H1 (cell line): ENCODE data around the gene DIP2C. TPM values are rescaled to one million over a fixed set of nuclear protein-coding genes. Genes with fewer than 3 reads are reported as not detected.

ENCODE experiments used
- CTCF ChIA-PET: fragments of 300-600 bp; sonication (Branson Sonifier 250); formaldehyde crosslinking; loops from one replicate; lab custom pipeline; 2021; ENCODE audit not compliant: partially characterized antibody; lab: Charles Lee
- POLR2A ChIA-PET: fragments of 300-600 bp; sonication (Branson Sonifier 250); formaldehyde crosslinking; loops from one replicate; lab custom pipeline; 2021; ENCODE audit warnings: inconsistent platforms; ENCODE audit not compliant: partially characterized antibody; lab: Charles Lee
- DNase-seq, 2 experiments: peaks; one replicate each; pipeline versions ENCODE4 v3.0.0 to v3.0.0-alpha.2; 2010 to 2022; ENCODE audit warnings: low spot score in 2 of 2, low read depth in 1 of 2, mixed read lengths in 1 of 2
- FAIRE-seq: peaks from 2 replicates; lab custom pipeline; 2011; peaks lifted over from hg19 to GRCh38; lab: Jason Lieb, UNC
- H2AFZ ChIP-seq: 2 replicates; pipeline ENCODE4 v1.8.1; 2012; ENCODE audit warnings: low read length, inconsistent platforms
- H2AK5ac ChIP-seq: 2 replicates; pipeline ENCODE4 v1.6.1; 2013; ENCODE audit warnings: low read depth, low read length
- H2BK120ac ChIP-seq: replicated peaks from 2 replicates; pipeline ENCODE3; 2013; ENCODE audit warnings: low read depth, low read length, inconsistent platforms
- H2BK12ac ChIP-seq: 2 replicates; pipeline ENCODE4 v1.6.1; 2013; ENCODE audit warnings: low read depth, low read length
- H2BK15ac ChIP-seq: 2 replicates; pipeline ENCODE4 v1.6.1; 2013; ENCODE audit warnings: low read length
- H2BK20ac ChIP-seq: 2 replicates; pipeline ENCODE4 v1.6.1; 2013; ENCODE audit warnings: low read length
- H2BK5ac ChIP-seq: 2 replicates; pipeline ENCODE4 v1.6.1; 2013; ENCODE audit warnings: low read depth, low read length
- H3K14ac ChIP-seq: 2 replicates; pipeline ENCODE4 v1.6.1; 2013; ENCODE audit warnings: inconsistent platforms; ENCODE audit not compliant: insufficient read length
- H3K18ac ChIP-seq: 2 replicates; pipeline ENCODE4 v1.6.1; 2013; ENCODE audit warnings: low read length; ENCODE audit errors: extremely low read depth
- H3K23ac ChIP-seq: 2 replicates; pipeline ENCODE4 v1.6.1; 2013; ENCODE audit warnings: inconsistent platforms; ENCODE audit not compliant: insufficient read length
- H3K23me2 ChIP-seq: 2 replicates; pipeline ENCODE4 v1.6.1; 2013; ENCODE audit warnings: low read depth, low read length
- H3K27ac ChIP-seq: 2 replicates; pipeline ENCODE4 v1.6.1; 2011; ENCODE audit warnings: low read depth, low read length, inconsistent platforms
- H3K27me3 ChIP-seq, 4 experiments: replicated peaks in 1 of 4; 1 replicate in 1 of 4; 2 replicates in 3 of 4; pipeline versions ENCODE4 v1.6.1 to v1.8.1; 2011 to 2013; ENCODE audit warnings: low read length in 3 of 4, mild to moderate bottlenecking in 3 of 4, inconsistent platforms in 2 of 4, mixed read lengths in 2 of 4, moderate library complexity in 1 of 4; ENCODE audit not compliant: control insufficient read depth in 3 of 4, insufficient read depth in 3 of 4; ENCODE audit errors: extremely low read depth in 1 of 4
- H3K36me3 ChIP-seq, 4 experiments: 2 replicates each; pipeline versions ENCODE4 v1.6.1 to v1.8.1; 2011 to 2013; ENCODE audit warnings: mild to moderate bottlenecking in 4 of 4, low read length in 3 of 4, moderate library complexity in 2 of 4, control low read depth in 1 of 4, inconsistent platforms in 1 of 4; ENCODE audit not compliant: insufficient read depth in 4 of 4, control insufficient read depth in 2 of 4
- H3K4ac ChIP-seq: replicated peaks from 2 replicates; pipeline ENCODE3; 2013; ENCODE audit warnings: low read length, low read depth, mixed read lengths, inconsistent platforms; ENCODE audit not compliant: insufficient read length
- H3K4me1 ChIP-seq, 4 experiments: replicated peaks in 1 of 4; 1 replicate in 1 of 4; 2 replicates in 3 of 4; pipeline versions ENCODE4 v1.6.1 to v1.8.1; 2011 to 2013; ENCODE audit warnings: low read length in 3 of 4, inconsistent platforms in 2 of 4, mixed read lengths in 1 of 4; ENCODE audit not compliant: insufficient read depth in 4 of 4, control insufficient read depth in 3 of 4
- H3K4me2 ChIP-seq, 2 experiments: 2 replicates each; pipeline versions ENCODE4 v1.6.1 to v1.8.1; 2011 to 2013; ENCODE audit warnings: low read depth in 2 of 2, low read length in 2 of 2, control low read depth in 1 of 2, inconsistent platforms in 1 of 2, mild to moderate bottlenecking in 1 of 2; ENCODE audit not compliant: insufficient read depth in 1 of 2
- H3K4me3 ChIP-seq, 4 experiments: fragments of 200-600, 300-600 bp in 1 of 4; sonication (generic), shearing (Covaris generic), sonication (Bioruptor Twin) in 1 of 4; 2 replicates each; pipeline versions ENCODE4 v1.5.1 to v1.8.1; 2011 to 2016; ENCODE audit warnings: low read length in 4 of 4, low read depth in 3 of 4, control low read depth in 2 of 4, inconsistent platforms in 2 of 4, mild to moderate bottlenecking in 2 of 4, mixed read lengths in 1 of 4, moderate library complexity in 1 of 4; ENCODE audit not compliant: insufficient read depth in 2 of 4; ENCODE audit errors: extremely low read depth in 1 of 4
- H3K56ac ChIP-seq: replicated peaks from 2 replicates; pipeline ENCODE3; 2013; ENCODE audit warnings: low read depth, mild to moderate bottlenecking, mixed read lengths, low read length, inconsistent platforms; ENCODE audit not compliant: insufficient read length
- H3K79me1 ChIP-seq: 2 replicates; pipeline ENCODE4 v1.6.1; 2013; ENCODE audit warnings: low read depth, low read length, control low read depth
- H3K79me2 ChIP-seq, 2 experiments: 2 replicates each; pipeline versions ENCODE4 v1.6.1 to v1.8.1; 2012 to 2013; ENCODE audit warnings: low read length in 2 of 2, mild to moderate bottlenecking in 2 of 2, inconsistent platforms in 1 of 2; ENCODE audit not compliant: insufficient read depth in 2 of 2, control insufficient read depth in 1 of 2
- H3K9ac ChIP-seq, 4 experiments: replicated peaks in 1 of 4; 1 replicate in 1 of 4; 2 replicates in 3 of 4; pipeline versions ENCODE4 v1.6.1 to v1.8.1; 2011 to 2013; ENCODE audit warnings: low read depth in 3 of 4, low read length in 3 of 4, control low read depth in 2 of 4, mild to moderate bottlenecking in 2 of 4, moderate library complexity in 2 of 4, inconsistent platforms in 1 of 4; ENCODE audit errors: extremely low read depth in 1 of 4
- H3K9me3 ChIP-seq, 2 experiments: 2 replicates each; pipeline versions ENCODE4 v1.6.1 to v1.8.1; 2012 to 2013; ENCODE audit warnings: mild to moderate bottlenecking in 2 of 2, moderate library complexity in 2 of 2, control low read depth in 1 of 2, inconsistent platforms in 1 of 2, low read depth in 1 of 2, low read length in 1 of 2, mixed read lengths in 1 of 2; ENCODE audit not compliant: insufficient read depth in 2 of 2
- H4K20me1 ChIP-seq, 2 experiments: replicated peaks in 1 of 2; 2 replicates each; pipeline versions ENCODE3 to v1.8.1; 2011 to 2013; ENCODE audit warnings: inconsistent platforms in 2 of 2, low read length in 2 of 2, mild to moderate bottlenecking in 1 of 2; ENCODE audit not compliant: insufficient read depth in 2 of 2, control insufficient read depth in 1 of 2
- H4K5ac ChIP-seq: 2 replicates; pipeline ENCODE4 v1.6.1; 2013; ENCODE audit warnings: low read length, low read depth, mixed read lengths, inconsistent platforms; ENCODE audit not compliant: insufficient read length
- H4K8ac ChIP-seq: 2 replicates; pipeline ENCODE4 v1.8.0; 2013; ENCODE audit warnings: mild to moderate bottlenecking, moderate library complexity, low read length, inconsistent platforms; ENCODE audit not compliant: insufficient read depth; ENCODE audit errors: extremely low read depth
- H4K91ac ChIP-seq: replicated peaks from 2 replicates; pipeline ENCODE3; 2013; ENCODE audit warnings: low read length, mixed read lengths, inconsistent platforms; ENCODE audit not compliant: insufficient read length
- ASH2L ChIP-seq: fragments of 200-600, 300-600 bp; sonication (generic); IDR thresholded peaks from one replicate; pipeline ENCODE4 v1.7.1; 2017; ENCODE audit warnings: low read length
- CEBPB ChIP-seq: IDR thresholded peaks from 2 replicates; pipeline ENCODE4 v1.6.1; 2012; ENCODE audit warnings: low read depth, low read length
- KDM4A ChIP-seq: IDR thresholded peaks from one replicate; pipeline ENCODE4 v1.7.1; 2012; ENCODE audit warnings: low read depth, mild to moderate bottlenecking, moderate library complexity, low read length, inconsistent platforms; ENCODE audit not compliant: severe bottlenecking
- KDM5A ChIP-seq: fragments of 200-600 bp; IDR thresholded peaks from 2 replicates; pipeline ENCODE4 v1.7.1; 2012; ENCODE audit warnings: mild to moderate bottlenecking, low read length, inconsistent platforms, mixed read lengths
- RAD21 ChIP-seq, 2 experiments: IDR thresholded peaks in 1 of 2; conservative IDR thresholded peaks in 1 of 2; 2 replicates each; pipeline ENCODE4 v1.6.1; 2011; ENCODE audit warnings: low read depth in 2 of 2, low read length in 2 of 2, improper control_type of control experiment in 1 of 2, inconsistent platforms in 1 of 2, mild to moderate bottlenecking in 1 of 2, moderate library complexity in 1 of 2
- SIX5 ChIP-seq: IDR thresholded peaks from 2 replicates; pipeline ENCODE4 v1.6.1; 2011; ENCODE audit warnings: mild to moderate bottlenecking, low read depth, low read length
- SP2 ChIP-seq: IDR thresholded peaks from 2 replicates; pipeline ENCODE4 v1.6.1; 2012; ENCODE audit warnings: mild to moderate bottlenecking, low read length, inconsistent platforms
- USF2 ChIP-seq: IDR thresholded peaks from 2 replicates; pipeline ENCODE4 v1.6.1; 2011; ENCODE audit warnings: low read length, improper control_type of control experiment
- WGBS, 2 experiments: shearing (Covaris generic) in 1 of 2; methylation state at CpG; one replicate each; pipeline versions ENCODE4 v1.1.6 to v1.1.7; 2013 to 2015; ENCODE audit warnings: low lambda C conversion rate in 2 of 2, mixed read lengths in 2 of 2, inconsistent platforms in 1 of 2, low coverage in 1 of 2, missing lambda C conversion rate in 1 of 2; ENCODE audit not compliant: insufficient replicate concordance in 2 of 2, insufficient coverage in 1 of 2, insufficient read length in 1 of 2; ENCODE audit errors: extremely low coverage in 1 of 2, missing lambda C conversion rate in 1 of 2; 5-methylcytosine and 5-hydroxymethylcytosine counted together
- polyA plus RNA-seq, 7 experiments: library from polyadenylated mRNA; depleted of rRNA in 3 of 7; stranded (reverse) in 5 of 7; unstranded in 2 of 7; fragments of >200 nt in 5 of 7; fragments of 200-250 nt in 2 of 7; gene quantifications; 1 replicate in 5 of 7; 2 replicates in 1 of 7; 4 replicates in 1 of 7; pipeline versions ENCODE4 v1.2.1 to v1.2.3, GENCODE V29; 2011 to 2013; ENCODE audit warnings: missing spikeins in 2 of 7, mixed read lengths in 2 of 7
- total RNA-seq: library from RNA; stranded (reverse); fragmentation: NEBNext Ultra II Directional; extraction: Animal tissue kit (Norgen Biotek cat#: 25700); gene quantifications from 2 replicates; pipeline ENCODE4 v1.2.1, GENCODE V29; 2021

The DIP2C gene
- total and polyA plus RNA-seq, 2 of the 8 experiments (the other 6 are each of a cell fraction or from before 2014, with no cell fraction given): 3.8 to 9.3 TPM

DNA sequence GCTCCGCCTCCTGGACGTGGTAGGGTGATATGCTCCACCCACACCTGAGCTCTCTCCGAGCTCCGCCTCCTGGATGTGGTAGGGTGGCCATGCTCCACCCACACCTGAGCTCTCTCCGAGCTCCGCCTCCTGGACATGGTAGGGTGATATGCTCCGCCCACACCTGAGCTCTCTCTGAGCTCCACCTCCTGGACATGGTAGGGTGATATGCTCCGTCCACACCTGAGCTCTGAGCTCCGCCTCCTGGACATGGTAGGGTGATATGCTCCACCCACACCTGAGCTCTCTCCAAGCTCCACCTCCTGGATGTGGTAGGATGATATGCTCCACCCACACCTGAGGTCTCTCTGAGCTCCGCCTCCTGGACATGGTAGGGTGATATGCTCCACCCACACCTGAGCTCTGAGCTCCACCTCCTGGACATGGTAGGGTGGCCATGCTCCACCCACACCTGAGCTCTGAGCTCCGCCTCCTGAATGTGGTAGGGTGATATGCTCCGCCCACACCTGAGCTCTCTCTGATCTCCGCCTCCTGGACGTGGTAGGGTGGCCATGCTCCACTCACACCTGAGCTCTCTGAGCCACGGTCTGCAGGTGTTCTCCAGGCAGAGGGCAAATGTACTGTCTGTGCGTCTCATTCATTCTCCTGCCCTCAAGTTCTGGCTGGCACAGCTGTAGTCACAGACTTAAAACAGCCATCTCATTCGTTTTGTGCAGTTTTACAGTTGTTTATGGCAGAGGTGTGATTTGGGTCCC, 252.4 kb downstream of the DIP2C start:
- Histone ChIP-seq H3K79me2 (no peaks in the 10 kb centered on the region), H2BK20ac (no peak overlapping the region), H3K4me1 (no peaks in the 10 kb centered on the region), H3K4ac (no peak overlapping the region), H2BK12ac (no peak overlapping the region), H3K9ac (no peak overlapping the region)
- WGBS, 2 experiments: 86% methylated on average over 16 of the region's 17 CpGs; no CpG with 5 or more reads in 1 of the 2 experiments
- TF ChIP-seq KDM4A (no peak), KDM5A (no peak), SP2 (no peak), ASH2L (no peak), RAD21 (IDR thresholded peaks at IDR 0.05 in 1 of 2, conservative IDR thresholded peaks at IDR 0.05 in 1 of 2; ENCODE audit: low read depth in 2 of 2, low read length in 2 of 2) (no peak), USF2 (no peak), CEBPB (no peak), SIX5 (no peak)
- TF ChIP-seq, all 59 proteins: peak for 0
- ChIA-PET CTCF (interaction anchor here (0.7 to 3.6 kb wide), 4 partner anchors 17 to 358 kb away, joined by 3 to 14 read pairs (median 4); no protein-coding TSS in a partner anchor), POLR2A (no interaction called here)
- H3K27me3 ChIP-seq: no peaks in the 10 kb centered on the region
- no peak overlapping the region for H2BK15ac ChIP-seq
- H4K91ac ChIP-seq: no peak overlapping the region
- no peak for DNase-seq
- H2BK120ac ChIP-seq: no peak overlapping the region
- H3K23ac ChIP-seq: no peak overlapping the region
- H2AK5ac ChIP-seq: no peak overlapping the region
- H4K8ac ChIP-seq: no peak overlapping the region
- no peak overlapping the region for H3K56ac ChIP-seq
- no peak overlapping the region for H3K14ac ChIP-seq
- peaks cover 4 to 5% of the 10 kb centered on the region in 2 experiments; a peak in 1 of 4 replicates for H3K9me3 ChIP-seq
- no peak overlapping the region for H3K4me3 ChIP-seq
- H3K23me2 ChIP-seq: no peaks in the 10 kb centered on the region
- no peaks in the 10 kb centered on the region for H3K36me3 ChIP-seq
- H3K18ac ChIP-seq: no peak overlapping the region
- H4K5ac ChIP-seq: no peak overlapping the region
- H4K20me1 ChIP-seq: peaks cover 0 to 4% of the 10 kb centered on the region in 2 experiments
- H2BK5ac ChIP-seq: no peak overlapping the region
- H3K27ac ChIP-seq: no peak overlapping the region
- no peak overlapping the region for H2AFZ ChIP-seq
- no peak overlapping the region for H3K4me2 ChIP-seq
- no peak for FAIRE-seq
- no peaks in the 10 kb centered on the region for H3K79me1 ChIP-seq
